OCI-LY3 (cell line): Measurements from ENCODE around the gene SASH1.

ENCODE experiments used
- CTCF ChIP-seq: fragments of 200-600, 300-600 bp; sonication (generic); IDR thresholded peaks from 2 replicates; pipeline ENCODE4 v1.5.1; 2014; ENCODE audit warnings: antibody characterized with exemption, low read length, low read depth
- EZH2phosphoT487 ChIP-seq: fragments of 200-600 bp; shearing (Covaris generic); IDR thresholded peaks from 2 replicates; pipeline ENCODE4 v1.6.1; 2018; ENCODE audit warnings: antibody characterized with exemption, mixed run types, low read depth

- TF ChIP-seq CTCF (no peak), EZH2phosphoT487 (no peak)
Observed at GRCh38 chr6:148514091-148514845, 171.6 kb downstream of the SASH1 start.
